ENCODE results near the gene SLC66A3.

The SLC66A3 gene

DNA sequence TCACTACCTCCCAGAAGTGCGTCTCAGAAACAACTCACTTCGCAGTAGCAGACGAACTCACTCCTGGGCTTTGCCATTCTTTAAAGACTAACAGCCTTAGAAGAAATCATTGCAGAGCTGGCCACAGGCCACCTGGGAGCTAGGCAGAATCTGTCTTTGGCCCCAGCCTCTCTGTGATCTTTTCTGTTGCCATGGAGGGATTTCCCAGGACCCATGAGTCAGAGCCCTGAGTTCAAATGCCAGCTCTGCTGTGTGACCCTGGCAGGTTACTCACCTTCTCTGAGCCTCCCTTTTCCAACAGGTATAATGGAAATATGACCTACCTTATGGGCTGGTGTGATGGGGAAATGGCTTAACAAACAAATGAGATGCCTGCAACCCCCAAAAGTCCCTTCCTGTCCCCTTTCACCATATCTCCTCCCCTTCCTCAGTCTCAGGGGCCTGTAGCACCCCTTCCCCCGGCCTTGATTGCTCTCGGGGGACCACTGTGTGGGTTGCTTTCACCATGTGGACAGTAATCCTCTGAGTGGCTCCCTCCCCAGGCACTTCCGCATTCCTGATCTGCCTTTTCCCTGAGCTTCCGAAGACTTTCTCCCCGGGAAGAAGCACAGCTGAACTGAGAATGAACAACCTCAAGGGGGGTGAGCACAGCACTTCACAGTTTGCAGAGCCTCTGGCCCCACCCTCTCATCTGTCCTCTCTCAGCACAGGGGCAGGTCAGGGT is 34.0 kb upstream of the SLC66A3 start:
- peaks cover 0 to 26% of the 10 kb centered on the region in 2 donors for H3K27me3 ChIP-seq
- no peaks in the 10 kb centered on the region for H3K36me3 ChIP-seq
- DNase-seq, result no peak
- H3K9me3 ChIP-seq, result no peaks in the 10 kb centered on the region
- intact Hi-C loops (cut with DNase I; ENCODE audit: low total_unique reads), result no loop called here
- H3K27ac ChIP-seq, result no peak overlapping the region
- H3K4me1 ChIP-seq, result no peaks in the 10 kb centered on the region
- H3K4me3 ChIP-seq, result no peak overlapping the region
- TF ChIP-seq, protein P1, sequence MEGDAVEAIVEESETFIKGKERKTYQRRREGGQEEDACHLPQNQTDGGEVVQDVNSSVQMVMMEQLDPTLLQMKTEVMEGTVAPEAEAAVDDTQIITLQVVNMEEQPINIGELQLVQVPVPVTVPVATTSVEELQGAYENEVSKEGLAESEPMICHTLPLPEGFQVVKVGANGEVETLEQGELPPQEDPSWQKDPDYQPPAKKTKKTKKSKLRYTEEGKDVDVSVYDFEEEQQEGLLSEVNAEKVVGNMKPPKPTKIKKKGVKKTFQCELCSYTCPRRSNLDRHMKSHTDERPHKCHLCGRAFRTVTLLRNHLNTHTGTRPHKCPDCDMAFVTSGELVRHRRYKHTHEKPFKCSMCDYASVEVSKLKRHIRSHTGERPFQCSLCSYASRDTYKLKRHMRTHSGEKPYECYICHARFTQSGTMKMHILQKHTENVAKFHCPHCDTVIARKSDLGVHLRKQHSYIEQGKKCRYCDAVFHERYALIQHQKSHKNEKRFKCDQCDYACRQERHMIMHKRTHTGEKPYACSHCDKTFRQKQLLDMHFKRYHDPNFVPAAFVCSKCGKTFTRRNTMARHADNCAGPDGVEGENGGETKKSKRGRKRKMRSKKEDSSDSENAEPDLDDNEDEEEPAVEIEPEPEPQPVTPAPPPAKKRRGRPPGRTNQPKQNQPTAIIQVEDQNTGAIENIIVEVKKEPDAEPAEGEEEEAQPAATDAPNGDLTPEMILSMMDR (IDR thresholded peaks at IDR 0.05), result no peak

DNA sequence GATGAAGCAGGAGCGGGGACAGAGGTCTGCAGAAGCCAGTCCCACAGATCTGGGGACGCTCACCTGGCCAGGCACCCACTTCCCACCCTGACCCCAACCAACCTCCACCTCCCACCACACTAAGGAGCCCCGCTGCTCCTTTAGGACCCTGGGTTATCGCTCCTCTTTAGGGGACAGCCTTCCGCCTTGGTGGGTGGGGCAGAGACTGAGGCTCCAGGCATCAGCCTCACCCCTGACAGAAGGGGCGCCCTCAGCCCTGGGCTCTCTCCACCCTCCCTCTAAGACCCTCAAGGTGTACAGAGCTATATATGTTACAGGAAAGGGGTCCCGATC is 33.5 kb upstream of the SLC66A3 start:
- intact Hi-C loops (cut with DNase I; ENCODE audit: low total_unique reads), result no loop called here
- no peaks in the 10 kb centered on the region for H3K36me3 ChIP-seq

DNA sequence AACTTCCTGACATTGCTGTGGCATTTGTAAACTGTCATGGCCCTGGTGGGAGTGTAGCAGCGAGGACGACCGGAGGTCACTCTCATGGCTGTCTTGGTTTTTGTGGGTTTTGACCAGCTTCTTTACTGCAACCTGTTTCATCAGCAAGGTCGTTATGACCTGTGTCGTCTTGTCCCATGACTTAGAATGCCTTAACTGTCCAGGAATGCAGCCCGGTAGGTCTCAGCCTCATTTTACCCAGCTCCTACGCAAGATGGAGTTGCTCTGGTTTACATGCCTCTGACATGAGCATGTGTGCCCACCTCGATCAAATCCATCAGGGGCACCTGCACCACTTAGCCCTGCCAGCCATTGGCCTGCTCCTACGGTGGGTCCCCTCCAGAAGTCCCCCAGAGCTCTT is 32.9 kb upstream of the SLC66A3 start:
- intact Hi-C loops (cut with DNase I; ENCODE audit: low total_unique reads), result no loop called here
- H3K4me1 ChIP-seq, result no peaks in the 10 kb centered on the region
- peaks cover 0 to 27% of the 10 kb centered on the region in 2 donors for H3K27me3 ChIP-seq
- H3K4me3 ChIP-seq, result no peak overlapping the region
- DNase-seq, result no peak
- no peaks in the 10 kb centered on the region for H3K36me3 ChIP-seq
- H3K27ac ChIP-seq, result no peak overlapping the region
- TF ChIP-seq, protein P1 (IDR thresholded peaks at IDR 0.05), result no peak
- H3K9me3 ChIP-seq, result no peaks in the 10 kb centered on the region

More for the DNA sequence above, 33.5 kb upstream of the SLC66A3 start:
- H3K27me3 ChIP-seq, result peaks cover 0 to 27% of the 10 kb centered on the region in 2 donors
- no peaks in the 10 kb centered on the region for H3K9me3 ChIP-seq
- no peak for DNase-seq
- H3K4me1 ChIP-seq, result no peaks in the 10 kb centered on the region
- no peak overlapping the region for H3K27ac ChIP-seq
- TF ChIP-seq, protein P1 (IDR thresholded peaks at IDR 0.05), result no peak
- H3K4me3 ChIP-seq, result no peak overlapping the region

DNA sequence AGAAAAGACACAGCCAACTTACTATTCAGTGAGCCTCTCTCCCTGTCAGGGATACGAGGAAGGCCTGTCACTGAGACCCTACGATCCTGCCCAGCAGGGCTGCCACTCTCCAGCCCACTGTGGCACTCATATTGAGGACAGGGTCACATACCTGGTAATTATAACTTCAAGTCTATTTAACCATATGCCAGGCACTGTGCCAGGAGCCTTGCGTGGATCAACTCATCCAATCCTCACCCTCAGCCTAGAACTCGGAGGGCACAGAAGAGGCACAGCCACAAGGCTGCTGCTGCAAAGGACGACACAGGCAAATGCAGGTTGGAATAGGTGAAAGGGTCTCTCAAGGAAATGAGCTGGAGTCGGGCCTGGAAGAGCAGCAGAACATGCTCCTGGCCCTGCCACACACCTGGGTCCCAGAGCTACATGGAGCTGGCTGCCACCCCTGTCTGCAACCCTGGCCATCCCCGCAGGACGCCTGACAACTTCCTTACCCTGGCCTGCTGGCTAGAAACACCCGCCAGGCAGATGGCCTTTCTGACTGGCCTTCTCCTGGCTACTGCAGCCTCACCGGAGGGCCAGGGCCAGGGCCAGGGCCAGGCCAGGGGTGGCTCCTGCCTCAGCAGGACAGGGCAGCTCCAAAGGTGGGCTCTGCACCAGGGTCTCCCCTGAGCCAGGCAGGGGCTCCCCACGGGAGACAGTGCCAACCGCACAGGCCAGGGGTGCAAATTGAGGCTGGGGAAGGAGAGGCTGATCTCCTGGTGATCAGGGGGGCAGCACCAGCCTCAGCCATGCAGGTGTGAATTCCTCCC is 32.1 kb upstream of the SLC66A3 start:
- Histone ChIP-seq H3K4me1 (no peaks in the 10 kb centered on the region), H3K9me3 (no peaks in the 10 kb centered on the region), H3K36me3 (no peaks in the 10 kb centered on the region), H3K27me3 (peaks cover 0 to 27% of the 10 kb centered on the region in 2 donors), H3K27ac (no peak overlapping the region), H3K4me3 (no peak overlapping the region)
- intact Hi-C loops (cut with DNase I; ENCODE audit: low total_unique reads), result no loop called here
- TF ChIP-seq, protein P1 (IDR thresholded peaks at IDR 0.05), result no peak
- no peak for DNase-seq

DNA sequence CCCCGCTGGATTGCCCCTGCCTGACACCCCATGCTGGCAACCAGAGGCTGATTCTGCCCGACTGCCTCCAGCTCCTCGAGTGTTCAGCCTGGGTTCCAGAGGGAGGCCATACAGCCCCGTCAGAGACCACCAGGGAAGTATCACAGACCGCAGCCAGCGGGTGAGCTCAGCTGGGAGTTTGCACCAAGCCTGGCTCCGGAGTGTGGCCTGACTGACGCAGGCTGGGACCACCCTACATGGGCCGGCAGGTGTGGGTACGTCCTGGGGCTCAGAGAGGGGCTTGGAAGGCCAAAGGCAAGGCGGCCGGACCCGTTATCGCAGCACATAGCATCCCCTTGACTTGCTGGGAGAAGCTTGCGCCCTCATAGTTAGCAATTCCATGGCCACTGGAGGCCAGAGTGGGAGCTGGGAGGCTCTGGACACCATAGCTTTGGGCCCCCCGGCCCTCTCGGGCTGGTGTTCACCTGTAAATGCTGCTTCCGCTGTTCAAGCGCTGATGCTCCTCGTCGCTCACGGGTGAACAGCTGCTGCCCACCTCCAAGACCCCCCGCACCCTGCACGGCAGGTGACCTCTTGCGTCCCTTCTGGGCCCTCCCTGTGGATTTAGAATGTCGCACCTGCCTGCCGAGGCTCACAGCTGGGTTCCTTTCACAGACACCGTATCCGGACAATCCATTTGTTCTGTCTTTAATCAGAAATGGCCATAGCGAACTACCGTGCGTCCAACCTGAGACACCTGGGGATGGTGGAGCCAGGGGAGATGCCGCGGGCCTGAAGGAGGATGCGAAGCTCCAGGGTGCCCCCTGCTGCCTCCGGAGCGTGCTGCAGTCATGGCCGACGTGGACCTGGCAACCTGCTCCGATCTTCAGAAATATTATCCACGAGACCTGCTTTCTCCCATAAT is 31.2 kb upstream of the SLC66A3 start:
- intact Hi-C loops (cut with DNase I; ENCODE audit: low total_unique reads), result loop anchor here (2.0 kb wide), 1 partner anchor 291 kb away; no protein-coding TSS in a partner anchor
- H3K36me3 ChIP-seq, result no peaks in the 10 kb centered on the region
- H3K4me1 ChIP-seq, result no peaks in the 10 kb centered on the region
- peaks cover 0 to 27% of the 10 kb centered on the region in 2 donors for H3K27me3 ChIP-seq
- no peaks in the 10 kb centered on the region for H3K9me3 ChIP-seq
- DNase-seq, result no peak
- TF ChIP-seq, protein P1 (IDR thresholded peaks at IDR 0.05), result no peak
- no peak overlapping the region for H3K27ac ChIP-seq
- no peak overlapping the region for H3K4me3 ChIP-seq
